Activated naive CD8-positive, alpha-beta T cell treated with anti-CD3 and anti-CD28 coated beads, Interleukin-2, amount 10 ng/mL, durations not matched to agents 7 days and 5 days (primary cell): ENCODE data around the gene AXL. TPM values are rescaled to one million over a fixed set of nuclear protein-coding genes. Genes with fewer than 3 reads are reported as not detected.
"Not testable (repeated sequence)": the region's sequence is repeated elsewhere in the genome, so short reads cannot be mapped to it uniquely, and the experiment has no call there.

ENCODE experiments used
- ATAC-seq: fragments of 150-1000 bp; cut with Tn5 transposase; one replicate; pipeline ENCODE4 v1.10.0; 2021; ENCODE audit warnings: low read depth, moderate library complexity
- POLR2A ChIA-PET: fragments of 350-600 bp; sonication (Branson Sonifier 250); formaldehyde crosslinking; loops from one replicate; lab custom pipeline; 2021; ENCODE audit warnings: antibody characterized with exemption; lab: Charles Lee
- DNase-seq: peaks from one replicate; pipeline ENCODE4 v3.0.0; 2021
- H3K27ac Mint-ChIP-seq: one replicate; pipeline ENCODE4 v1.8.0; 2022; ENCODE audit warnings: mild to moderate bottlenecking, mixed read lengths
- H3K27me3 Mint-ChIP-seq: one replicate; pipeline ENCODE4 v1.8.0; 2022; ENCODE audit warnings: mild to moderate bottlenecking, moderate library complexity, mixed read lengths
- H3K36me3 Mint-ChIP-seq: one replicate; pipeline ENCODE4 v1.8.0; 2021; ENCODE audit warnings: mild to moderate bottlenecking, mixed read lengths
- H3K4me1 Mint-ChIP-seq: one replicate; pipeline ENCODE4 v1.8.0; 2021; ENCODE audit warnings: mixed read lengths
- H3K4me3 Mint-ChIP-seq: one replicate; pipeline ENCODE4 v1.8.0; 2022; ENCODE audit warnings: mild to moderate bottlenecking, moderate library complexity, mixed read lengths
- H3K9me3 Mint-ChIP-seq: one replicate; pipeline ENCODE4 v1.8.0; 2021; ENCODE audit warnings: mixed read lengths
- total RNA-seq, 2 experiments: library from RNA; stranded (reverse); gene quantifications; one replicate each; pipeline ENCODE4 v1.2.3, GENCODE V29; 2021

The AXL gene
- total RNA-seq: under 1 TPM; 0.11 to 0.17 TPM

- H3K9me3 Mint-ChIP-seq: no peaks in the 10 kb centered on the region
- peaks cover 4% of the 10 kb centered on the region for H3K4me1 Mint-ChIP-seq
- no peak within 1 kb of the TSS for H3K27ac Mint-ChIP-seq
- peaks cover 44% of the 10 kb centered on the region for H3K27me3 Mint-ChIP-seq
- no peak within 1 kb of the TSS for H3K4me3 Mint-ChIP-seq
- DNase-seq (no peak), ATAC-seq (no peak)
- POLR2A ChIA-PET: no interaction called here
- no peaks in the 10 kb centered on the region for H3K36me3 Mint-ChIP-seq
Observed at GRCh38 chr19:41218615-41219507, at the start of gene AXL. AXL (plus strand) TSS chr19:41219223; CDS start chr19:41219393, 170 bp downstream.

- Mint-ChIP-seq H3K27ac (no peak overlapping the region), H3K9me3 (no peaks in the 10 kb centered on the region)
- POLR2A ChIA-PET: interaction anchor here (0.7 kb wide), 1 partner anchor 107 kb away, joined by 3 read pairs; no protein-coding TSS in a partner anchor
Observed at GRCh38 chr19:41172297-41173164, 46.5 kb upstream of the AXL start.

DNA sequence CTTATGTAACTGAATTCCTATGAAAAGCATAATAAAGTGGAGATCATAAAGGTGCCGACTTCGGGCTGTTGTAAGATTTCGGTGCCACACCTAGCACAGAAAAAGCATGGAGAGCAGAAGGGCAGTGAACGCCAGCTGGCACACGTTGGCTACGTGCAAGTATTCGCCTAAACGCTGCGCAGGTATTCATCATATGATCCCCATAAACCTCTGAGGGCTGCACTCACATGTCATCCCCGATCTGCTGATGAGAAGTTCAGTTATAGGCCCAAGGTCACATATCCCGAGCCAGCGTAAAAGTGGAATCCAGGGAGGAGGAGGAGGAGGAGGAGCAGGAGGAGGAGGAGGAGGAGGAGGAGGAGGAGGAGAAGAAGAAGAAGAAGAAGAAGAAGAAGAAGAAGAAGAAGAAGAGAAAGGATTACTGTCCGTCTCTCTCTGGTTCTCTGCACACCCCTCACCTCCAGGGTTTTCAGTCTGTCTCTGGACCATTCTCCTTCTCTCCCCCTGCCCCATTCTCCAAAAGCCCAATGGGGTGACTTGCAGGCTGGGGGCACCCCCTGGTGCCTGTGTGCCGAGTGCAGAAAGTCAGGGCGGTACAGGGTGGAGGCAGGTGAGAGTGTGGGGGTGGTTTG is 44.6 kb upstream of the AXL start:
- Mint-ChIP-seq H3K4me3 (no peak overlapping the region), H3K27me3 (peaks cover 4% of the 10 kb centered on the region), H3K36me3 (no peaks in the 10 kb centered on the region), H3K27ac (no peak overlapping the region), H3K4me1 (peaks cover 9% of the 10 kb centered on the region), H3K9me3 (no peaks in the 10 kb centered on the region)
- ATAC-seq (no peak), DNase-seq (no peak)
- POLR2A ChIA-PET: no interaction called here

More at GRCh38 chr19:41172297-41173164, 46.5 kb upstream of the AXL start:
- Mint-ChIP-seq H3K27me3 (peaks cover 4% of the 10 kb centered on the region), H3K36me3 (no peaks in the 10 kb centered on the region), H3K4me3 (no peak overlapping the region), H3K4me1 (peaks cover 9% of the 10 kb centered on the region)
- ATAC-seq: no peak
- DNase-seq: no peak

GRCh38 chr19:41175801-41176777 is 42.9 kb upstream of the AXL start:
- peak overlapping the region; percentile 62 for H3K27ac Mint-ChIP-seq
- POLR2A ChIA-PET: no interaction called here
- peak; percentile 44 for DNase-seq
- no peaks in the 10 kb centered on the region for H3K9me3 Mint-ChIP-seq
- H3K4me1 Mint-ChIP-seq: peaks cover 9% of the 10 kb centered on the region
- peak; percentile 96 for ATAC-seq
- H3K27me3 Mint-ChIP-seq: peaks cover 4% of the 10 kb centered on the region
- peak overlapping the region; percentile 64 for H3K4me3 Mint-ChIP-seq
- H3K36me3 Mint-ChIP-seq: no peaks in the 10 kb centered on the region

DNA sequence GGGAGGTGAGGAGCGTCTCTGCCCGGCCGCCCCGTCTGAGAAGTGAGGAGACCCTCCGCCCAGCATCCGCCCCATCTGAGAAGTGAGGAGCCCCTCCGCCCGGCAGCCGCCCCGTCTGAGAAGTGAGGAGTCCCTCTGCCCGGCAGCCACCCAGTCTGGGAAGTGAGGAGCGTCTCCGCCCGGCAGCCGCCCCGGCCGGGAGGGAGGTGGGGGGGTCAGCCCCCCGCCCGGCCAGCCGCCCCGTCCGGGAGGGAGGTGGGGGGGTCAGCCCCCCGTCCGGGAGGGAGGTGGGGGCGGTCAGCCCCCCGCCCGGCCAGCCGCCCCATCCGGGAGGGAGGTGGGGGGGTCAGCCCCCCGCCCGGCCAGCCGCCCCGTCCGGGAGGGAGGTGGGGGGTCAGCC is 38.9 kb upstream of the AXL start:
- H3K36me3 Mint-ChIP-seq, H3K27ac Mint-ChIP-seq, H3K4me3 Mint-ChIP-seq, DNase-seq, H3K9me3 Mint-ChIP-seq, H3K27me3 Mint-ChIP-seq, ATAC-seq, POLR2A ChIA-PET, H3K4me1 Mint-ChIP-seq: not testable (repeated sequence)

- Mint-ChIP-seq H3K36me3 (no peaks in the 10 kb centered on the region), H3K27ac (no peak overlapping the region), H3K27me3 (peaks cover 28% of the 10 kb centered on the region), H3K4me3 (no peak overlapping the region), H3K9me3 (no peaks in the 10 kb centered on the region), H3K4me1 (no peaks in the 10 kb centered on the region)
- POLR2A ChIA-PET: no interaction called here
- DNase-seq: no peak
- ATAC-seq: no peak
Observed at GRCh38 chr19:41186971-41187883, 31.8 kb upstream of the AXL start.

DNA sequence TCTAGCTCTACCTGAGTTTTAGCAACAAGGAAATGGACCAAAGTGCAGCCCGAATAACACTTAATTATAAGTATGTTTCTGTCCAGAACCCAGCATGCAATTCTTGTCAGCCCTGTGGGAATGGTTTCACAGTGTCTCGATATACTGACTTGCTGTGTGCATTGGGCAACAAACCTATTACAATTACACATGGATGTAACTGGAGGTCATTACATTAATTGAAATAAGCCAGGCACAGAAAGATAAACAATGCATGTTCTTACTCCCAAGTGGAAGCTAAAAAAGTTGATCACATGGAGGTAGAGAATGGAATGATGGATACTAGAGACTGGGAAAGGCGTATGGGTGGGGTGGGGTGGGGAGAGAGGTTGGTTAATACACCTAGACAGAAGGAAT is 31.1 kb upstream of the AXL start:
- POLR2A ChIA-PET: interaction anchor here (0.7 kb wide), 1 partner anchor 139 kb away, joined by 7 read pairs; no protein-coding TSS in a partner anchor
- no peak for DNase-seq
- Mint-ChIP-seq H3K27me3 (peaks cover 34% of the 10 kb centered on the region), H3K4me1 (peaks cover 4% of the 10 kb centered on the region), H3K4me3 (no peak overlapping the region), H3K9me3 (no peaks in the 10 kb centered on the region), H3K36me3 (no peaks in the 10 kb centered on the region), H3K27ac (no peak overlapping the region)
- no peak for ATAC-seq

DNA sequence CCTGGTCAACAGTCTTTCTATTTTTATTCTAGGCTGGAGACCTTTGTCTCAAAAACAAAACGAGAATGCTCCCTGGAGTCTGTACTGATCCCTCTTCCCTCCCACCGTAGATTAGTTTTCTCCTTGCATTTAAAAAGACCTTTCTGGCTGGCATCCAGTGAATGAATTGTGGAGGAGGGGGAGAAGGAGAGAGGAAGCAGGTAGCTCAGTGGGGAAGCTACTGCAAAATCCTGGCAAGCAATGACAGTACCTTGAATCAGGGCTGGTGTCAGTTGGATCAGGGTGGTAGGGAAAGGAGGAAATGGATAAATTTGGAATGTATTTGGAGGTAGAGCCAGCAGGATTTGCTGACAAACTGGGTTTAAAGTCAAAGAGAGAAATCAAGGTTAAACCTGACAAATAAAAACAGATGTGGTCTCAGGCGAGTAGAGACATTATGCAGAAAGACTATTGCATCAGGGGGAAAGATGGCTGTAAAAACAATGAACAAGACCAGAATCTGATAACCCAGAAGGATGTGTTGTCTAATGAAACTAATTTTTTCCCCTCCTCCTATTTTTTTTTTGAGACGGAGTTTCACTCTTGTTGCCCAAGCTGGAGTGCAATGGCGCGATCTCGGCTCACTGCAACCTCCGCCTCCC is 29.5 kb upstream of the AXL start:
- ATAC-seq (no peak), DNase-seq (no peak)
- POLR2A ChIA-PET: interaction anchor here (0.7 kb wide), 1 partner anchor 117 kb away, joined by 5 read pairs; no protein-coding TSS in a partner anchor
- Mint-ChIP-seq H3K27ac (no peak overlapping the region), H3K27me3 (peaks cover 40% of the 10 kb centered on the region), H3K36me3 (no peaks in the 10 kb centered on the region), H3K4me1 (peaks cover 13% of the 10 kb centered on the region), H3K4me3 (no peak overlapping the region), H3K9me3 (no peaks in the 10 kb centered on the region)

DNA sequence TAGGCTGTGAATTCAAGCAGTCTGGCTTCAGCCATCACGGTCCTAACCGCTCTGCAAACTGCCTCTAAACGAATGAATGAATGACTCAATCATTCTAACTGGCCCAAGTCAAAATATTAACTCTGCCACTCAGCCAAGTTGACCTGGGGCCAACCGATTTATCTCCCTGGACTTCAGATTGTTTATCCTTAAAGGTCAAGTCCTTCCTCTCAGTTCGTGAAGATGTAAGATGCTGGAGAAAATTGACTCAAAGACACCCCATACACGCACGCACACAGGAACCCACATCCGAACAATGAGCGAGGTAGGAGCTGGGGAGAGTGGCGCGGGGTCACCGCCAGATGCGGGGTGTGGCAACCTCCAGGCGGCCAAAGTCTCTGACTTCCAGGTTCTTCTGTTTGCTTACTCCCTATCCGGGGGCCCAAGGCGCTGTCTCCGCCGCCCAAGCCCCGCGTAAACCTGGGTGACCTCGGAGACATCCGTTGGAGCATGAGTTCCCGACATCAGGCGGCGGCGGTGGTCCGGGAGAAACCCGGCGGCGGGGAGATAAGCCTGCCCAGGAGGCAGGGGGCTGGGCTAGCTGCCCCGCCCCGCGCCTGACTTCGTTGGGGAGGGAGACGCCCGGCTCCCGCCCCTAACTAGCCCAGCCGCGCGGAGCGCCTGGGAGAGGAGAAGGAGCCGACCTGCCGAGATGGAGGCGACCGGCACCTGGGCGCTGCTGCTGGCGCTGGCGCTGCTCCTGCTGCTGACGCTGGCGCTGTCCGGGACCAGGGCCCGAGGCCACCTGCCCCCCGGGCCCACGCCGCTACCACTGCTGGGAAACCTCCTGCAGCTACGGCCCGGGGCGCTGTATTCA is 26.2 kb upstream of the AXL start, which contains the start of gene CYP2S1:
CYP2S1 (plus strand) TSS at position 646 of the 856 bp plus-strand sequence; CDS start at position 692, 46 bp downstream.
- peak; percentile 61 for DNase-seq
- no peaks in the 10 kb centered on the region for H3K9me3 Mint-ChIP-seq
- peak; percentile 72 for ATAC-seq
- H3K4me3 Mint-ChIP-seq: peak within 1 kb of the TSS; percentile 66
- H3K27ac Mint-ChIP-seq: peak within 1 kb of the TSS; percentile 25
- POLR2A ChIA-PET: interaction anchor here (0.5 to 1.2 kb wide), 3 partner anchors 56 to 71 kb away, joined by 3 to 5 read pairs (median 4); partner anchors contain the start of gene HNRNPUL1
- peaks cover 13% of the 10 kb centered on the region for H3K4me1 Mint-ChIP-seq
- peaks cover 33% of the 10 kb centered on the region for H3K27me3 Mint-ChIP-seq
- no peaks in the 10 kb centered on the region for H3K36me3 Mint-ChIP-seq

- H3K4me3 Mint-ChIP-seq: peak overlapping the region; percentile 66
- no peaks in the 10 kb centered on the region for H3K9me3 Mint-ChIP-seq
- no peaks in the 10 kb centered on the region for H3K36me3 Mint-ChIP-seq
- peaks cover 35% of the 10 kb centered on the region for H3K27me3 Mint-ChIP-seq
- H3K27ac Mint-ChIP-seq: peak overlapping the region; percentile 25
- no peak for DNase-seq
- ATAC-seq: no peak
- POLR2A ChIA-PET: interaction anchor here (0.5 to 1.2 kb wide), 4 partner anchors 57 to 71 kb away, joined by 3 to 5 read pairs (median 4); partner anchors contain the start of gene HNRNPUL1
- peaks cover 13% of the 10 kb centered on the region for H3K4me1 Mint-ChIP-seq
Observed at GRCh38 chr19:41193430-41194156, 25.4 kb upstream of the AXL start.
